Loucy (cell line): Measurements from ENCODE around the gene HIRA.

Experiments used
- H2AFZ ChIP-seq: fragments of 200-600 bp; sonication (generic); 2 replicates; pipeline ENCODE4 v1.6.0; 2016; ENCODE audit warnings: antibody characterized with exemption, mild to moderate bottlenecking, low read length, moderate library complexity
- H3F3A ChIP-seq: fragments of 200-600 bp; 2 replicates; pipeline ENCODE4 v1.6.0; 2016; ENCODE audit warnings: antibody characterized with exemption, low read depth, mild to moderate bottlenecking
- H3K27me3 ChIP-seq: fragments of 200-600 bp; sonication (generic); 2 replicates; pipeline ENCODE4 v1.6.1; 2014; ENCODE audit warnings: low read length, mild to moderate bottlenecking; ENCODE audit not compliant: insufficient read depth, poor library complexity, severe bottlenecking
- H3K36me3 ChIP-seq: fragments of 200-600 bp; sonication (generic); 2 replicates; pipeline ENCODE4 v1.6.1; 2016; ENCODE audit warnings: low read length; ENCODE audit not compliant: insufficient read depth
- H3K4me1 ChIP-seq: fragments of 200-600 bp; sonication (generic); 2 replicates; pipeline ENCODE4 v1.5.1; 2014; ENCODE audit warnings: low read length, mild to moderate bottlenecking; ENCODE audit not compliant: insufficient read depth, poor library complexity, severe bottlenecking
- H3K4me2 ChIP-seq: fragments of 200-600 bp; sonication (generic); 2 replicates; pipeline ENCODE4 v1.6.0; 2014; ENCODE audit warnings: antibody characterized with exemption, low read length, low read depth, mild to moderate bottlenecking; ENCODE audit not compliant: poor library complexity, severe bottlenecking
- H3K4me3 ChIP-seq: fragments of 200-600 bp; sonication (generic); 2 replicates; pipeline ENCODE4 v1.5.1; 2014; ENCODE audit warnings: low read length, mild to moderate bottlenecking, mixed read lengths; ENCODE audit not compliant: poor library complexity, severe bottlenecking
- H3K79me2 ChIP-seq: fragments of 200-600 bp; sonication (generic); 2 replicates; pipeline ENCODE4 v1.6.1; 2014; ENCODE audit warnings: low read length; ENCODE audit not compliant: insufficient read depth
- H3K9ac ChIP-seq: fragments of 200-600 bp; sonication (generic); 2 replicates; pipeline ENCODE4 v1.6.0; 2014; ENCODE audit warnings: mild to moderate bottlenecking, low read depth, low read length, moderate library complexity; ENCODE audit not compliant: poor library complexity, severe bottlenecking
- H3K9me2 ChIP-seq: fragments of 200-600 bp; sonication (generic); replicated peaks from 2 replicates; pipeline ENCODE4 v1.6.1; 2016; ENCODE audit warnings: low read depth, low read length, mixed read lengths
- H3K9me3 ChIP-seq: fragments of 200-600 bp; sonication (generic); 2 replicates; pipeline ENCODE4 v1.6.1; 2014; ENCODE audit warnings: mild to moderate bottlenecking, antibody characterized with exemption, low read length, low read depth; ENCODE audit not compliant: insufficient read depth
- H4K20me1 ChIP-seq: fragments of 200-600 bp; sonication (generic); 2 replicates; pipeline ENCODE4 v1.6.0; 2014; ENCODE audit warnings: antibody characterized with exemption, low read length, mild to moderate bottlenecking; ENCODE audit not compliant: insufficient read depth, poor library complexity, severe bottlenecking
- CTCF ChIP-seq: fragments of 200-600 bp; sonication (generic); conservative IDR thresholded peaks from 2 replicates; pipeline ENCODE4 v1.5.1; 2014; ENCODE audit warnings: mild to moderate bottlenecking, antibody characterized with exemption, low read length
- EZH2phosphoT487 ChIP-seq: fragments of 200-600 bp; IDR thresholded peaks from 2 replicates; pipeline ENCODE4 v1.6.1; 2018; ENCODE audit warnings: antibody characterized with exemption, mild to moderate bottlenecking, moderate library complexity, borderline replicate concordance

Gene HIRA

GRCh38 chr22:19463491-19464469 lies 32.2 kb upstream of the HIRA start:
- no peak overlapping the region for H3K4me2 ChIP-seq
- no peak overlapping the region for H3K4me3 ChIP-seq
- H3K9ac ChIP-seq: no peak overlapping the region
- H4K20me1 ChIP-seq: no peaks in the 10 kb centered on the region
- no peaks in the 10 kb centered on the region for H3K9me3 ChIP-seq
- H3K9me2 ChIP-seq: no peaks in the 10 kb centered on the region
- no peak overlapping the region for H2AFZ ChIP-seq
- H3F3A ChIP-seq: no peaks in the 10 kb centered on the region
- no peak for TF ChIP-seq CTCF
- TF ChIP-seq EZH2phosphoT487: no peak
- H3K4me1 ChIP-seq: no peaks in the 10 kb centered on the region
- no peaks in the 10 kb centered on the region for H3K79me2 ChIP-seq
- H3K27me3 ChIP-seq: no peaks in the 10 kb centered on the region
- H3K36me3 ChIP-seq: peaks cover 67% of the 10 kb centered on the region; the same call in 1 of the 2 replicates

- H3K9me3 ChIP-seq: no peaks in the 10 kb centered on the region
- TF ChIP-seq CTCF (no peak), EZH2phosphoT487 (no peak)
- peaks cover 61% of the 10 kb centered on the region; the same call in 1 of the 2 replicates for H3K36me3 ChIP-seq
- H2AFZ ChIP-seq: no peak overlapping the region
- H3K9me2 ChIP-seq: no peaks in the 10 kb centered on the region
- H4K20me1 ChIP-seq: no peaks in the 10 kb centered on the region
- H3K9ac ChIP-seq: no peak overlapping the region
- no peaks in the 10 kb centered on the region for H3K27me3 ChIP-seq
- H3K4me1 ChIP-seq: no peaks in the 10 kb centered on the region
- H3K79me2 ChIP-seq: no peaks in the 10 kb centered on the region
- H3K4me3 ChIP-seq: no peak overlapping the region
- H3K4me2 ChIP-seq: no peak overlapping the region
- no peaks in the 10 kb centered on the region for H3F3A ChIP-seq
These were observed 31.5 kb upstream of the HIRA start for GRCh38 chr22:19463008-19463407.

GRCh38 chr22:19461506-19461905 lies 30.0 kb upstream of the HIRA start:
- Histone ChIP-seq H3K27me3 (no peaks in the 10 kb centered on the region), H2AFZ (no peak overlapping the region), H4K20me1 (no peaks in the 10 kb centered on the region), H3K4me1 (no peaks in the 10 kb centered on the region), H3K79me2 (no peaks in the 10 kb centered on the region), H3K9me2 (no peaks in the 10 kb centered on the region), H3K9ac (no peak overlapping the region), H3K9me3 (no peaks in the 10 kb centered on the region), H3K36me3 (peaks cover 58% of the 10 kb centered on the region; the same call in 1 of the 2 replicates), H3F3A (no peaks in the 10 kb centered on the region), H3K4me2 (no peak overlapping the region), H3K4me3 (no peak overlapping the region)
- no peak for TF ChIP-seq CTCF
- no peak for TF ChIP-seq EZH2phosphoT487
